IMR-90 (cell line): ENCODE measurements around the gene TEC. TPM values are rescaled to one million over a fixed set of nuclear protein-coding genes. Genes with fewer than 3 reads are reported as not detected.

Source experiments
- ATAC-seq: fragments of 200-7000 bp; cut with Tn5 transposase; 2 replicates; pipeline ENCODE4 v1.9.1; 2020; ENCODE audit warnings: low read depth, mild to moderate bottlenecking, moderate library complexity
- BruUV-seq: library from RNA; stranded (reverse); fragments of 400-500 nt; replicated peaks from 2 replicates; lab custom pipeline; 2021; lab: Mats Ljungman, UMichigan
- CTCF ChIA-PET: fragments of 300-600 bp; formaldehyde crosslinking; extraction: SDS; loops from one replicate; lab custom pipeline; 2021; ENCODE audit warnings: antibody characterized with exemption; lab: Yijun Ruan, JAX
- POLR2A ChIA-PET: fragments of 300-600 bp; sonication (Branson Sonifier 250); formaldehyde crosslinking; loops from one replicate; lab custom pipeline; 2022; ENCODE audit warnings: antibody characterized with exemption; ENCODE audit not compliant: unreplicated experiment; lab: Charles Lee
- DNase-seq: peaks from one replicate; pipeline ENCODE4 v3.0.0; 2013
- H2AFZ ChIP-seq: replicated peaks from 2 replicates; pipeline ENCODE3; 2013; ENCODE audit warnings: low read length, mild to moderate bottlenecking; ENCODE audit not compliant: poor library complexity
- H2AK5ac ChIP-seq: 2 replicates; pipeline ENCODE4 v1.6.1; 2013; ENCODE audit warnings: low read depth, low read length, inconsistent platforms
- H2AK9ac ChIP-seq: replicated peaks from 2 replicates; pipeline ENCODE3; 2013; ENCODE audit warnings: mild to moderate bottlenecking, low read depth, low read length, moderate library complexity; ENCODE audit not compliant: poor library complexity
- H2BK120ac ChIP-seq: 2 replicates; pipeline ENCODE4 v1.6.1; 2013; ENCODE audit warnings: low read depth, low read length, inconsistent platforms
- H2BK15ac ChIP-seq: 3 replicates; pipeline ENCODE4 v1.6.1; 2013; ENCODE audit warnings: low read depth, low read length, inconsistent platforms
- H2BK20ac ChIP-seq: 2 replicates; pipeline ENCODE4 v1.6.1; 2013; ENCODE audit warnings: low read depth, mild to moderate bottlenecking, inconsistent platforms, low read length, moderate library complexity
- H2BK5ac ChIP-seq: 2 replicates; pipeline ENCODE4 v1.6.1; 2013; ENCODE audit warnings: mild to moderate bottlenecking, low read depth, low read length, inconsistent platforms; ENCODE audit not compliant: poor library complexity, severe bottlenecking
- H3K14ac ChIP-seq: replicated peaks from 2 replicates; pipeline ENCODE4 v1.6.1; 2013; ENCODE audit warnings: low read depth, low read length, inconsistent platforms
- H3K18ac ChIP-seq: 2 replicates; pipeline ENCODE4 v1.6.1; 2013; ENCODE audit warnings: low read depth, low read length, control low read depth
- H3K23ac ChIP-seq: 2 replicates; pipeline ENCODE4 v1.6.1; 2013; ENCODE audit warnings: low read depth, low read length, inconsistent platforms
- H3K27ac ChIP-seq: 2 replicates; pipeline ENCODE4 v1.5.1; 2013; ENCODE audit warnings: mild to moderate bottlenecking, control low read depth, low read length; ENCODE audit not compliant: insufficient read depth
- H3K27me3 ChIP-seq: 2 replicates; pipeline ENCODE4 v1.6.1; 2013; ENCODE audit warnings: low read length; ENCODE audit not compliant: control insufficient read depth, insufficient read depth
- H3K36me3 ChIP-seq: 2 replicates; pipeline ENCODE4 v1.6.1; 2013; ENCODE audit warnings: low read length, mixed read lengths; ENCODE audit not compliant: control insufficient read depth, insufficient read depth
- H3K4ac ChIP-seq: 2 replicates; pipeline ENCODE4 v1.6.1; 2013; ENCODE audit warnings: low read depth, low read length, inconsistent platforms
- H3K4me1 ChIP-seq: 2 replicates; pipeline ENCODE4 v1.6.1; 2013; ENCODE audit warnings: low read length, mixed read lengths; ENCODE audit not compliant: control insufficient read depth, insufficient read depth
- H3K4me2 ChIP-seq: 2 replicates; pipeline ENCODE4 v1.6.1; 2013; ENCODE audit warnings: low read depth, mild to moderate bottlenecking, control low read depth, low read length, moderate library complexity
- H3K4me3 ChIP-seq: 2 replicates; pipeline ENCODE4 v1.5.1; 2013; ENCODE audit warnings: low read depth, mild to moderate bottlenecking, control low read depth, low read length, moderate library complexity; ENCODE audit not compliant: insufficient read depth
- H3K56ac ChIP-seq: 2 replicates; pipeline ENCODE4 v1.6.1; 2013; ENCODE audit warnings: low read length, inconsistent platforms; ENCODE audit not compliant: insufficient read depth; ENCODE audit errors: extremely low read depth
- H3K79me1 ChIP-seq, 2 experiments: 2 replicates each; pipeline ENCODE4 v1.6.1; 2013; ENCODE audit warnings: low read length in 2 of 2, inconsistent platforms in 1 of 2, low read depth in 1 of 2
- H3K9ac ChIP-seq: 2 replicates; pipeline ENCODE4 v1.6.1; 2013; ENCODE audit warnings: low read depth, low read length, control low read depth
- H3K9me1 ChIP-seq: 2 replicates; pipeline ENCODE4 v1.6.1; 2013; ENCODE audit warnings: low read length, inconsistent platforms; ENCODE audit not compliant: insufficient read depth
- H3K9me3 ChIP-seq: 2 replicates; pipeline ENCODE4 v1.6.1; 2013; ENCODE audit warnings: low read length; ENCODE audit not compliant: control insufficient read depth, insufficient read depth
- H4K20me1 ChIP-seq: 2 replicates; pipeline ENCODE4 v1.6.1; 2013; ENCODE audit warnings: low read length, inconsistent platforms; ENCODE audit not compliant: insufficient read depth
- H4K5ac ChIP-seq: 2 replicates; pipeline ENCODE4 v1.6.1; 2013; ENCODE audit warnings: mild to moderate bottlenecking, low read depth, low read length, control low read depth
- H4K8ac ChIP-seq, 2 experiments: 2 replicates each; pipeline ENCODE4 v1.6.1; 2013; ENCODE audit warnings: low read depth in 2 of 2, low read length in 2 of 2, control low read depth in 1 of 2, inconsistent platforms in 1 of 2
- H4K91ac ChIP-seq: 2 replicates; pipeline ENCODE4 v1.6.1; 2013; ENCODE audit warnings: low read depth, low read length, inconsistent platforms; ENCODE audit not compliant: insufficient read depth
- BHLHE40 ChIP-seq: fragments of 150-350 bp; IDR thresholded peaks from 2 replicates; pipeline ENCODE4 v1.6.1; 2016; ENCODE audit warnings: mild to moderate bottlenecking, low read depth, low read length
- CEBPB ChIP-seq: IDR thresholded peaks from 2 replicates; pipeline ENCODE4 v1.6.1; 2012; ENCODE audit warnings: low read depth, low read length, improper control_type of control experiment
- CHD1 ChIP-seq: IDR thresholded peaks from 2 replicates; pipeline ENCODE4 v1.6.1; 2012; ENCODE audit warnings: low read depth, low read length, improper control_type of control experiment
- FOS ChIP-seq: fragments of 150-350 bp; IDR thresholded peaks from 2 replicates; pipeline ENCODE4 v1.6.1; 2016; ENCODE audit warnings: low read depth, low read length
- MAFK ChIP-seq: IDR thresholded peaks from 2 replicates; pipeline ENCODE4 v1.6.1; 2012; ENCODE audit warnings: low read depth, low read length, improper control_type of control experiment
- MAZ ChIP-seq: IDR thresholded peaks from 2 replicates; pipeline ENCODE4 v1.6.1; 2012; ENCODE audit warnings: low read depth, mild to moderate bottlenecking, low read length, improper control_type of control experiment, moderate library complexity, borderline replicate concordance
- MXI1 ChIP-seq: IDR thresholded peaks from 2 replicates; pipeline ENCODE4 v1.6.1; 2012; ENCODE audit warnings: low read depth, mild to moderate bottlenecking, low read length, moderate library complexity, borderline replicate concordance
- NFE2L2 ChIP-seq: fragments of 150-350 bp; IDR thresholded peaks from 2 replicates; pipeline ENCODE4 v1.6.1; 2016; ENCODE audit warnings: low read depth, mild to moderate bottlenecking, low read length
- POLR2A ChIP-seq: IDR thresholded peaks from 2 replicates; pipeline ENCODE4 v1.6.1; 2012; ENCODE audit warnings: mild to moderate bottlenecking, low read depth, low read length
- RAD21 ChIP-seq: IDR thresholded peaks from 2 replicates; pipeline ENCODE4 v1.6.1; 2012; ENCODE audit warnings: low read length, improper control_type of control experiment
- RCOR1 ChIP-seq: IDR thresholded peaks from 2 replicates; pipeline ENCODE4 v1.6.1; 2012; ENCODE audit warnings: mild to moderate bottlenecking, low read length, improper control_type of control experiment; ENCODE audit not compliant: insufficient replicate concordance
- RFX5 ChIP-seq: IDR thresholded peaks from 2 replicates; pipeline ENCODE4 v1.8.0; 2012; ENCODE audit warnings: low read depth, mild to moderate bottlenecking, low read length, moderate library complexity
- SMC3 ChIP-seq: fragments of 150-350 bp; IDR thresholded peaks from 2 replicates; pipeline ENCODE4 v1.6.1; 2016; ENCODE audit warnings: low read depth, mild to moderate bottlenecking, antibody characterized with exemption, low read length, moderate library complexity
- WGBS, 2 experiments: methylation state at CpG; one replicate each; pipeline versions ENCODE4 v1.1.5 to v1.1.7; 2013; ENCODE audit warnings: missing lambda C conversion rate in 2 of 2; ENCODE audit not compliant: insufficient read length in 1 of 2; ENCODE audit errors: extremely low coverage in 2 of 2; 5-methylcytosine and 5-hydroxymethylcytosine counted together
- dilution Hi-C: fragments of 300-500 bp; cut with HindIII; formaldehyde crosslinking; loops from one replicate; pipeline ENCODE4 v1.14.3; 2018; ENCODE audit warnings: low sequenced_read_pairs; ENCODE audit not compliant: unreplicated experiment
- in situ Hi-C: fragments of 300-500 bp; cut with MboI; formaldehyde crosslinking; loops from 3 replicates; pipeline ENCODE4 v1.14.3; 2019; ENCODE audit warnings: low sequenced_read_pairs, inconsistent platforms, mixed read lengths
- intact Hi-C: fragments of 100-400 bp; cut with micrococcal nuclease; formaldehyde crosslinking; loops from 2 replicates; pipeline ENCODE4 v1.10.0; 2022
- polyA plus RNA-seq, 3 experiments: library from polyadenylated mRNA; depleted of rRNA; stranded (reverse); fragments of >200 nt; gene quantifications; 2 replicates each; pipeline ENCODE4 v1.2.3, GENCODE V29; 2012; ENCODE audit warnings: low replicate concordance in 1 of 3
- total RNA-seq: library from RNA; depleted of rRNA; stranded (reverse); fragments of >200 nt; gene quantifications from 2 replicates; pipeline ENCODE4 v1.2.3, GENCODE V29; 2012
- TF ChIP-seq, protein P1 (sequence below): fragments of 150-350 bp; IDR thresholded peaks from 2 replicates; pipeline ENCODE4 v1.6.1; 2017; ENCODE audit warnings: mild to moderate bottlenecking, antibody characterized with exemption, low read length, low read depth
- TF ChIP-seq, protein P2 (sequence below): fragments of 150-350 bp; IDR thresholded peaks from 2 replicates; pipeline ENCODE4 v1.6.1; 2016; ENCODE audit warnings: low read depth, mild to moderate bottlenecking, low read length, moderate library complexity, borderline replicate concordance
- TF ChIP-seq, protein P3 (sequence below): conservative IDR thresholded peaks from 2 replicates; pipeline ENCODE4 v1.5.1; 2012; ENCODE audit warnings: mild to moderate bottlenecking, low read depth, low read length, improper control_type of control experiment

Gene TEC
- total and polyA plus RNA-seq, 2 of the 4 experiments (the other 2 are of a cell fraction) = 0.39 to 0.54 TPM

DNA sequence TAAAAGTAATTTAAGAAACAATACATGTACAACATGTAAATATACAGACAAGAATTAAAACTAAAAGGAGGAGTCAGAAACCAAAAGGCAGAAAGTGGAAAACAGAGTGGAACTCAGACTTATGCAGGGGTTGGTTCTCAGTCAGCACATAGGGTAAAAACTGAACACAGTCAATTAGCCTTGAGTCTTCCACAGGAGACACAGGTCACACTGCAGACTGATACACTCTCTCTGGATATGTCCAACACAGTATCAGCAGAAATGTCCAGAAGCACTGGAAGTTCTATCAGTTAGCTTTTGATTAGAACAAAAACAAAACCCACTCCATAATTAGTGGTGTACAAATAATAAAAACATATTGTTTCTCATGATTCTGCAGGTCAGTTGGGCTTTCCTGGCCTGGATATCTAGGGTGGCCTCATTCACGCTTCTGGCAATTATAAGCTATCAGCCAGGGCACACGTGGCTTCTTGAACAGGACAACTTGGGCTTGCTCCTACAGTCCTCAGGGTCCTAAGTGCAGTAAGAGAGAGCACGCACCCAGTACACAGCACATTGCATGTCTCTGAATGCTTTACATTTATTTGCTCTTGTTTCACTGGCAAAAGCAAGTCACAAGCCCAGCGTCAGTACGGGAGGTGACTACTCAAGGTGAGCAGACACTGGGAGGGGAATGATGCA lies 21.6 kb downstream of the TEC start:
- Histone ChIP-seq H2BK120ac (no peak overlapping the region), H3K4ac (no peak overlapping the region), H3K56ac (no peak overlapping the region), H2AK9ac (no peak overlapping the region), H3K79me1 (no peaks in the 10 kb centered on the region; a peak in 1 of 4 replicates), H2BK15ac (no peak overlapping the region), H3K18ac (no peak overlapping the region), H4K8ac (no peak overlapping the region), H2BK20ac (no peak overlapping the region), H4K91ac (no peak overlapping the region), H3K4me2 (no peak overlapping the region), H4K20me1 (no peaks in the 10 kb centered on the region), H2BK5ac (no peak overlapping the region), H3K4me1 (no peaks in the 10 kb centered on the region), H3K36me3 (no peaks in the 10 kb centered on the region), H3K27ac (no peak overlapping the region), H3K27me3 (no peaks in the 10 kb centered on the region; the same call in 1 of the 2 replicates), H2AK5ac (no peak overlapping the region), H3K4me3 (no peak overlapping the region), H4K5ac (no peak overlapping the region), H3K9me1 (no peaks in the 10 kb centered on the region), H3K14ac (no peak overlapping the region), H3K9me3 (no peaks in the 10 kb centered on the region), H2AFZ (no peak overlapping the region), H3K23ac (no peak overlapping the region), H3K9ac (no peak overlapping the region)
- no peak for ATAC-seq
- no TSS peak for BruUV-seq
- CTCF ChIA-PET = no interaction called here
- in situ Hi-C loops = no loop called here
- 55% methylated on average over 2 of the region's 5 CpGs; no CpG with 5 or more reads in 1 of the 2 experiments for WGBS, 2 experiments
- POLR2A ChIA-PET = no interaction called here
- no peak for TF ChIP-seq RAD21
- TF ChIP-seq POLR2A = no peak
- no peak for TF ChIP-seq RCOR1
- no peak for TF ChIP-seq SMC3
- TF ChIP-seq MAZ = no peak
- TF ChIP-seq, protein P1, sequence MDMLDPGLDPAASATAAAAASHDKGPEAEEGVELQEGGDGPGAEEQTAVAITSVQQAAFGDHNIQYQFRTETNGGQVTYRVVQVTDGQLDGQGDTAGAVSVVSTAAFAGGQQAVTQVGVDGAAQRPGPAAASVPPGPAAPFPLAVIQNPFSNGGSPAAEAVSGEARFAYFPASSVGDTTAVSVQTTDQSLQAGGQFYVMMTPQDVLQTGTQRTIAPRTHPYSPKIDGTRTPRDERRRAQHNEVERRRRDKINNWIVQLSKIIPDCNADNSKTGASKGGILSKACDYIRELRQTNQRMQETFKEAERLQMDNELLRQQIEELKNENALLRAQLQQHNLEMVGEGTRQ = no peak
- no peak for TF ChIP-seq MAFK
- TF ChIP-seq, protein P2, sequence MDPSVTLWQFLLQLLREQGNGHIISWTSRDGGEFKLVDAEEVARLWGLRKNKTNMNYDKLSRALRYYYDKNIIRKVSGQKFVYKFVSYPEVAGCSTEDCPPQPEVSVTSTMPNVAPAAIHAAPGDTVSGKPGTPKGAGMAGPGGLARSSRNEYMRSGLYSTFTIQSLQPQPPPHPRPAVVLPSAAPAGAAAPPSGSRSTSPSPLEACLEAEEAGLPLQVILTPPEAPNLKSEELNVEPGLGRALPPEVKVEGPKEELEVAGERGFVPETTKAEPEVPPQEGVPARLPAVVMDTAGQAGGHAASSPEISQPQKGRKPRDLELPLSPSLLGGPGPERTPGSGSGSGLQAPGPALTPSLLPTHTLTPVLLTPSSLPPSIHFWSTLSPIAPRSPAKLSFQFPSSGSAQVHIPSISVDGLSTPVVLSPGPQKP = no peak
- no peak for TF ChIP-seq CHD1
- TF ChIP-seq CEBPB = no peak
- no peak for TF ChIP-seq BHLHE40
- TF ChIP-seq MXI1 = no peak
- no peak for TF ChIP-seq RFX5
- TF ChIP-seq NFE2L2 = no peak
- TF ChIP-seq, protein P3, sequence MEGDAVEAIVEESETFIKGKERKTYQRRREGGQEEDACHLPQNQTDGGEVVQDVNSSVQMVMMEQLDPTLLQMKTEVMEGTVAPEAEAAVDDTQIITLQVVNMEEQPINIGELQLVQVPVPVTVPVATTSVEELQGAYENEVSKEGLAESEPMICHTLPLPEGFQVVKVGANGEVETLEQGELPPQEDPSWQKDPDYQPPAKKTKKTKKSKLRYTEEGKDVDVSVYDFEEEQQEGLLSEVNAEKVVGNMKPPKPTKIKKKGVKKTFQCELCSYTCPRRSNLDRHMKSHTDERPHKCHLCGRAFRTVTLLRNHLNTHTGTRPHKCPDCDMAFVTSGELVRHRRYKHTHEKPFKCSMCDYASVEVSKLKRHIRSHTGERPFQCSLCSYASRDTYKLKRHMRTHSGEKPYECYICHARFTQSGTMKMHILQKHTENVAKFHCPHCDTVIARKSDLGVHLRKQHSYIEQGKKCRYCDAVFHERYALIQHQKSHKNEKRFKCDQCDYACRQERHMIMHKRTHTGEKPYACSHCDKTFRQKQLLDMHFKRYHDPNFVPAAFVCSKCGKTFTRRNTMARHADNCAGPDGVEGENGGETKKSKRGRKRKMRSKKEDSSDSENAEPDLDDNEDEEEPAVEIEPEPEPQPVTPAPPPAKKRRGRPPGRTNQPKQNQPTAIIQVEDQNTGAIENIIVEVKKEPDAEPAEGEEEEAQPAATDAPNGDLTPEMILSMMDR = no peak
- TF ChIP-seq FOS = no peak
- dilution Hi-C loops = no loop called here
- intact Hi-C loops = no loop called here
- DNase-seq = no peak
